Sigmoid colon (tissue), 4 donors: Measurements from ENCODE around the gene SH3TC2.

Experiments
- POLR2A ChIP-seq, 2 donors: fragments of 450-650 bp; IDR thresholded peaks; one replicate each; pipeline ENCODE4 v1.6.1; 2016; ENCODE audit warnings: antibody characterized with exemption in 2 of 2, mild to moderate bottlenecking in 2 of 2, moderate library complexity in 2 of 2
- POLR2AphosphoS5 ChIP-seq, 4 donors: sonication (generic); formaldehyde crosslinking; IDR thresholded peaks; one replicate each; pipeline ENCODE4 v1.6.1; 2017; ENCODE audit warnings: antibody characterized with exemption in 4 of 4
- TF ChIP-seq, protein P1 (sequence below), 4 experiments: fragments of 450-650 bp in 3 of 4; fragments of 200-600 bp in 1 of 4; IDR thresholded peaks; one replicate each; pipeline ENCODE4 v1.5.1; 2016 to 2019; ENCODE audit warnings: antibody characterized with exemption in 4 of 4, mild to moderate bottlenecking in 3 of 4, moderate library complexity in 2 of 4

GRCh38 chr5:149030838-149031397 lies 31.9 kb downstream of the SH3TC2 start:
- TF ChIP-seq, protein P1, sequence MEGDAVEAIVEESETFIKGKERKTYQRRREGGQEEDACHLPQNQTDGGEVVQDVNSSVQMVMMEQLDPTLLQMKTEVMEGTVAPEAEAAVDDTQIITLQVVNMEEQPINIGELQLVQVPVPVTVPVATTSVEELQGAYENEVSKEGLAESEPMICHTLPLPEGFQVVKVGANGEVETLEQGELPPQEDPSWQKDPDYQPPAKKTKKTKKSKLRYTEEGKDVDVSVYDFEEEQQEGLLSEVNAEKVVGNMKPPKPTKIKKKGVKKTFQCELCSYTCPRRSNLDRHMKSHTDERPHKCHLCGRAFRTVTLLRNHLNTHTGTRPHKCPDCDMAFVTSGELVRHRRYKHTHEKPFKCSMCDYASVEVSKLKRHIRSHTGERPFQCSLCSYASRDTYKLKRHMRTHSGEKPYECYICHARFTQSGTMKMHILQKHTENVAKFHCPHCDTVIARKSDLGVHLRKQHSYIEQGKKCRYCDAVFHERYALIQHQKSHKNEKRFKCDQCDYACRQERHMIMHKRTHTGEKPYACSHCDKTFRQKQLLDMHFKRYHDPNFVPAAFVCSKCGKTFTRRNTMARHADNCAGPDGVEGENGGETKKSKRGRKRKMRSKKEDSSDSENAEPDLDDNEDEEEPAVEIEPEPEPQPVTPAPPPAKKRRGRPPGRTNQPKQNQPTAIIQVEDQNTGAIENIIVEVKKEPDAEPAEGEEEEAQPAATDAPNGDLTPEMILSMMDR (IDR thresholded peaks at IDR 0.05), result no peak
- TF ChIP-seq POLR2A (IDR thresholded peaks at IDR 0.05) (no peak), POLR2AphosphoS5 (IDR thresholded peaks at IDR 0.05) (no peak)
